GM18909 (cell line): Measurements from ENCODE around the gene REC114.
"Not testable (repeated sequence)": the region's sequence is repeated elsewhere in the genome, so short reads cannot be mapped to it uniquely, and the experiment has no call there.

Experiments used
- ATAC-seq: cut with Tn5 transposase; IDR thresholded peaks from one replicate; pipeline ENCODE4 v1.9.1; 2021; ENCODE audit warnings: mild to moderate bottlenecking; ENCODE audit not compliant: unreplicated experiment, poor library complexity

Gene REC114

DNA sequence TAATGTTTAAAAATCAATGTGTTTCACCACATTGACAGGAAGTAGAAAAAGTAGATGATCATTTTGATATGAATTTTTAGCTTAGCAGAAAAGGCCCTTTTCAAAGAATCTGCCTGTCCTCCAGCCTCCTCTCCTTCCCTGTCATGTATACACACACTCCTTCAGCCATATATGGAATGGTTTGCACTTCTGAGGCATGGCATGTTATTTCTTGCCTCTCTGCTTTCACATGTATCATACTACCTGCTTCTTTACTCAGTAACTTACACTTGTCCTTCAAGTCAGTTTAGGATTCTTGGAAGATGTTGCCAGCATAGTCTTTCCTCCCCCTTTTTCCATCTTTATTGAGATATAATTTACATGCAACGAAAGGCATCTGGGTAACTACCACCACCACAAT is 79.0 kb downstream of the REC114 start:
- ATAC-seq, result no peak

GRCh38 chr15:73524919-73525318 is 82.0 kb downstream of the REC114 start:
- no peak for ATAC-seq

- no peak for ATAC-seq
Measured at GRCh38 chr15:73527598-73527997, 84.6 kb downstream of the REC114 start.

- no peak for ATAC-seq
Measured at GRCh38 chr15:73530649-73531048, 87.7 kb downstream of the REC114 start.

- ATAC-seq, result no peak
Measured at GRCh38 chr15:73538123-73538522, 95.2 kb downstream of the REC114 start.

- no peak for ATAC-seq
Measured at GRCh38 chr15:73538563-73539211, 95.7 kb downstream of the REC114 start.

DNA sequence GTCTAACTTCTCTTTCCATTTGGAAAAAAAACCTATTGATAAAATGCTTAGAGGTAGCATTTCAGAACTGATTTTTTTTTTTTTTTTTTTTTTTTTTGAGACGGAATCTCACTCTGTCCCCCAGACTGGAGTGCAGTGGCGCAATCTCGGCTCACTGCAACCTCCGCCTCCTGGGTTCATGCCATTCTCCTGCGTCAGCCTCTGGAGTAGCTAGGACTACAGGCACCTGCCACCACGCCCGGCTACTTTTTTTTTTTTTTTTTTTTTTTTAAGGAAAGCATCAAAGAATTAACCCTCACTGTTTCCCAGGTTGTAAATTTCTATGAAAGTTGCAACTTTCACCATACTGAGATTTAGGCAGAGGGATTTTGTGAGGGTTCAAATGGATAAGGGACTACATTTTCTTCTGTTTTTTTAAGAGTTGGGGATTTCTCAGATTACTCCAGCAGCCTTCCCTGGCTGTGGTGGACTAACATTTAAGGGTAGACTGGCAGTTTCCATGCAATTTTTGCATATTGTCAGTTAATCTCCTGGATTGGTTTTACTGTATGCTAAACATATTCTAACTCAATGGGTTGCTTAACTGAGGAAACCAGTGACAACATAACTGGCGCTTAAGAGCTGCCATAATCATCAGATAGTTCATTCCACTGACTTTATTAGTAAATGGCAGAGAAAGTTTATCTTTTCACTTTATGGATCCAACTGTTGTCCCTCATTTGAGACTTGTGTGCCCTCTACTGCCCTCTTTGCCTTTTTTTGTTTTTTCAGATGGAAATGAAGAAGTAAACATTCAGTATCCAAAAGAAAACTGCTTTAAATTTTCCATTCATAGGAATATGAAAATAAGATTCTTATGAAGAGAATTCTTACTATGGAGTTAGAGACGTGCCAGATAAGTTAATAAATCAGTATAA is 96.5 kb downstream of the REC114 start:
- no peak for ATAC-seq

DNA sequence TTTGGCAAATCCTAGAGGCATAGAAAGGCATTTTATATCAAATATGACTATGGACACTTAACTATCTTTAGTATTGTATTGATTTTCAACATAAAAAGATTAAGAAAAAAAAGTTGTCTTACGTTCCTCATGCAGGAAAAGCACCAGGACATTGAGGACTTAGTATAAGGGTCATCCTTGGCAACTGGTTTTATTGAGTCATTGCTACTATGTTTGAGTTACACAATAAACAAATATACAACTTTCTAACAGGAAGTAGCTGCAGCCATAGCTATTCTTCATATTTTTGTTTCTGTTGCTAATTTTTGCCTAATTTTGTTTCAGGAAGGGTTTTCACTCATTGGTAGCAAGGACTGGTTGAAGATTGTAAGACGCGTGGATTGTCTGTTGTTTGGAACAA is 97.2 kb downstream of the REC114 start:
- ATAC-seq, result no peak

GRCh38 chr15:73541479-73541878 is 98.5 kb downstream of the REC114 start:
- ATAC-seq, result no peak

DNA sequence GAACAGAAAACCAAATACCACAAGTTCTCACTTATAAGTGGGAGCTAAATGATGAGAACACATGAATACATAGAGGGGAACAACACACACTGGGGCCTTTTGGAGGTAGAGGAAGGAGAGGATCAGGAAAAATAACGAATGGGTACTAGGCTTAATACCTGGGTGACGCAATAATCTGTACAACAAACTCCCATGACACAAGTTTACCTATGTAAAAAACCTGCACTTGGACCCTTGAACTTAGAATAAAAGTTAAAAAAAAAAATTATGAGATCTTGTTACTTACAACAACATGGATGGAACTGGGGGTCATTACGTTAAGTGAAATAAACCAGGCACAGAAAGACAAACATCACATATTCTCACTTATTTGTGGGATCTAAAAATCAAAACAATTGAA is 106.0 kb downstream of the REC114 start:
- ATAC-seq, result not testable (repeated sequence)

DNA sequence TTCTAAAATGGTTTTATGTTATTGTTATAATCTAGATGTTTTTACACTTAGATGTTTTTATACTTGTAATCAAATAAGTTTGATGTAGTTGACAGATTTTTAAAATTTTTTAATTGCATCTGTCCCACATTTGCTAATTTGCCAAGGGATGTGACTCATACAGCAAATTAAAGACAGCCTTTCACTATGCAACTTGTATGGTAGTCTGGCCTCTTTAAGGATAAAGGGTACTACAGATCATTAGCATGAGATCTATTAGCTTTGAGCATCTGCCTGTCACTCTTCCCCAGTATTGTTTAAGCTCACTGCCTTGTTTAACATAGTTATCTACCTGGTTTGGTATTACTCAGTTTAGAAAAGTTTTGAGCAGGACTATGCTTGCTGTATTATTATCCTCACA is 107.2 kb downstream of the REC114 start:
- ATAC-seq, result no peak

DNA sequence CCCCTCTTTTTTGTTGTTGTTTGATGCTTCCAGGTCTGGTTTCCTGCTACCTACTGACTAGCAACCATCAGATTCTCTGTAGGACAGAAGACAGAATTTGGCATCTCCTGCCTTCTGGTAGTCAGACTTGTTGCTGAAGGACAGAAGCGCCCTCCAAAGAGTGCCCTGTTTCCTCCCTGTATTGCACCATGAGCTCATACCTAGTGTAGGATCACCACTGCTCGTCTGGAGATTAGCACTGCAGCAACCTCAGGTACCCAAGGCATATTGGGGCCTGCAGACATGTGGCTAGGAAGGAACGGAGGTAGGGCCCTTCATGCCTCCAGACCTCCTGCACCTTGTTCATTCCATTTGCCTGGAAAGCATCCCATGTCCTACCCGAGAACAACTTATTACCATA is 112.1 kb downstream of the REC114 start:
- no peak for ATAC-seq

DNA sequence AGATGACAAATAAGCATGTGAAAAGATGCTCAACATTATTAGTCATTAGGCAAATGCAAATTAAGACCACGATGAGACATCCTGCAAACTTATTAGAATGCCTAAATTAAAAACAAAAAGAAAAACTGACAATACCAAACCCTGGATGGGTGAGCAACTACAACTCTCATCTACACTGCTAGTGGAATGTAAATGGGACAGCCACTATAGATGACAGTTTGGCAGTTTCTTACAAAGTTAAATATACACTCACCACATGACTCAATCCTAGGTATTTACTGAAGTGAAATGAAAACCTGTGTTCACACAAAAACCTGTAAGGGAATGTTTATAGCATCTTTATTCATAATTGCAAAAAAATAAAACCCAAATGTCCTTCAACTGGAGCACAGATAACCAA is 115.6 kb downstream of the REC114 start:
- no peak for ATAC-seq

GRCh38 chr15:73560501-73561117 is 117.6 kb downstream of the REC114 start:
- ATAC-seq, result no peak

- ATAC-seq, result no peak
Measured at GRCh38 chr15:73564255-73564654, 121.3 kb downstream of the REC114 start.

GRCh38 chr15:73567020-73567419 is 124.1 kb downstream of the REC114 start:
- no peak for ATAC-seq

DNA sequence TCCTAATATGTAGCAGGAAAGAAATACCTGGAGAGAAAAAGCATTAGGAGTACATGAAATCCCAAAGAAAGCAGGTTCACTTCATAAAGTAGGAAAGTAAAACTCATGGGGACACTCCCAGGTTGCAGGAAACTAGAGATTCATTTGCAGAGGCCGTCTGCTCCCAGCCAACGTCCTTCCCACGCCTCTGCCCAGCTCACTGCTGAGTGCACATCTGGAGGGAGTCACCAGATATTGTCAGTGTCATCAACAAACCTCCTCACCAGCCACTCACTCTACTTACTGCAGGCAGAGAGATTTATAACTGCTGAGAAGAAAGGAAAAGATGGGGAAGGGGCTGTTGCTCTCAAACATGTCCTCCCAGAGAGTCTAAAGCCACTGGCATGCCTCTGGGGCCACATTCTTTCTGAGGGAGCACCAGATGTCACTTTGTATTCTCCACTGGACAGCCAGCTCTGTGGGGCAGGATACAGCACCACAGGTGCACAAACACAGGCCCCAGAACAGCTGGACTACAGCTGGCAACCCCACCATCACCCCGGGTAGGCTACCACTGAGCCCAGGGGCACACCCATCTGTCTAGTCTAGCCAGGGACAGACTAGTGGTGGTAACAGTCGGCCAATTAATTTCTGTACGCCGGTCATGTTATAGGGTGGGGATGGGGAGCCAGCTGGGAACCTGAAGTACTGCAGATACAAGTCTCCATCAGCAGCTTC is 125.8 kb downstream of the REC114 start:
- ATAC-seq, result no peak

DNA sequence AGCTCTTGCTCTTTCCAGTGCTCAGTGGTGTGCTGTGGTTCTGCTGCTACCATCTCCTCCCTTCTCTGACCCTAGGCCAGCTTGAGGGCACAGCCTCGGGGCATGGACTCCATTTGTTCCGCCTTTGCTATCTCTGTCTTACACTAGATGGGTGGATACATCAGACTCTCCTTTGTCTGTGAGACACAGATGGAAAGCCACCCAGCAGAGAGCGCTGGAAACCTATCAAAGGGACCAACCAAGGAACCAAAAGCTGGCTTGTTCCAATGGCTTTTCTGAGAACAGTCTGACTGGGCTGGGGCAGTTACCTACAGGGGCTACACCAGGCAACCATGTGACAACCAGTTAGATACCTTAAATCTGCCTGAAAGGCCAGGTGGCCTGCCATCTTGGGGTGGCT is 126.4 kb downstream of the REC114 start:
- ATAC-seq, result no peak

DNA sequence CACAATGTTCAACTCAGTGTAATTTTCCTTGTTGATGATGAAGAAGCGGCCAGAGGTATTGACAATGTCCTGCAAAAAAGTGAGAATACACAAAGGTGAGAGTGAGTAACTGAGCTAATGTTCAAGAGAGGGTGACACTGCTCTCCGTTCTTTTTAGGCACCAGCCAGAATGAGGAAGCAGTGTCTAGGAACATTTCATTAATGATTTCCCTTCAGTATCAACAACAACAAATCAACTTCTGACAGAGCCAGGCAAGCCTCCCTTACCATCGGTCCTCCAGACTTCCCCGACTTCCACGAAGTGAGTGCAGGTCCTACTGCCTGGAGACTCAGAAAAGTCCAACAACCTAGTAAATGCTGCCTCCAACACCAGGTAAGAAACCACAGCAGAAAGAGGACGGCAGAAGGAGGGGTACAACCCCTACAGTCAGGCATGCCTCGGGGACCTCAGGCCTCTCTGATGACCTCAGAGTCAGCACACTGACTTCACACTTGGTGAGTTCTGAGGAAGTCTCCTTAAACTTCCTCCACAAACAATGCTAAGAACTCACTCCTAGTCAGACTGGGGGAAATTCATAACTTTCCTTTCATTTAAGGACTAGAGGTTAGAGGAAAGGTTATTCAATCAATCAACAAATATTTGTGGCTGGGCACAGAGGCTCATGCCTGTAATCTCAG is 127.5 kb downstream of the REC114 start:
- ATAC-seq, result no peak

GRCh38 chr15:73571346-73571745 is 128.4 kb downstream of the REC114 start:
- ATAC-seq, result no peak
